Esophagus muscularis mucosa (tissue), 4 donors: ENCODE data around the gene MTOR.

Experiments
- CTCF ChIP-seq, 3 experiments: fragments of 200-600 bp in 2 of 3; fragments of 450-650 bp in 1 of 3; sonication (generic) in 2 of 3; IDR thresholded peaks; one replicate each; pipeline ENCODE4 v1.5.1; 2017 to 2019; ENCODE audit warnings: antibody characterized with exemption in 3 of 3, mild to moderate bottlenecking in 2 of 3, moderate library complexity in 1 of 3
- EP300 ChIP-seq: sonication (generic); formaldehyde crosslinking; IDR thresholded peaks from one replicate; pipeline ENCODE4 v1.6.1; 2017; ENCODE audit warnings: antibody characterized with exemption
- POLR2A ChIP-seq: fragments of 450-650 bp; IDR thresholded peaks from one replicate; pipeline ENCODE4 v1.6.1; 2017; ENCODE audit warnings: antibody characterized with exemption, moderate library complexity, mild to moderate bottlenecking, low read depth
- POLR2AphosphoS5 ChIP-seq, 2 donors: sonication (generic); formaldehyde crosslinking; IDR thresholded peaks; one replicate each; pipeline ENCODE4 v1.6.1; 2017; ENCODE audit warnings: antibody characterized with exemption in 2 of 2

DNA sequence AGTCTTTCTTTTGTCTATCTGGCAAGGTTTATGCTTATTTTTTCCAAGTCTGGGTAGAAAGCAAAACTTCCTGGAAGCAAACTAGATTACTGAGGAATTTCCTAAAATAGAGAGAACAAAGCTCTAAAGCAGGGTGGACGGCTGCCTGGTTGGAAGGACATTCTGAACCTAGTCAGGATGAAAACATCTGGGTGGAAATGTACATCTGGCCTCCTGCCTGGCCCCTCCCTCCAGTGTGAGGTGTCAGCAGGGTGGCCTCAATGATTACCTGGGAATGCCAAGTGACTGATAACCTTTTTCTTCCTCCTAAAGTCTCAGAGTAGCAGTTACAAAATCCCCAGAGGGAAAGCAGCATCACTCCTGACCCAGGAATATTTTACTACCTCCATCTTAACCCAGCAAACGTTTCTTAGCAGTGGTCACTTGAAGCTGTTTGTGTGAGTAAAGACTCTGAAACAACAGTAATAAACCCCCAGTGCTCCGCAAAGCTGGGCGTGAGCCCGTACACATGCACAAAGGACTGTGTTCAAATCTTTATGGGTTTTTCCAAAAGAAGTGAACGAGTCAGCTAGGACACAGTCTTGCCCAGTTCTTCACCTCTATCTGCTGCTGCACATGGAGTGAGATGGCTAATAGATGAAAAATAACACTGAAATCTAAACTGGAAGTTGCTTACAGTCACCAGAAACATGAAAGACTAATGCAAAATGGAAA lies 54.3 kb downstream of the MTOR start:
- TF ChIP-seq CTCF (IDR thresholded peaks at IDR 0.05) (no peak), POLR2A (no peak), POLR2AphosphoS5 (IDR thresholded peaks at IDR 0.05) (no peak), EP300 (no peak)
